ENCODE results near the gene NXPH1.

Gene NXPH1

GRCh38 chr7:8433477-8434289, at the start of gene NXPH1:
Gene NXPH1 (plus strand): TSS chr7:8433609.
- Histone ChIP-seq H2AFZ (ENCODE audit: low read length) (no peak within 1 kb of the TSS), H4K20me1 (ENCODE audit: insufficient read depth, low read length) (no peaks in the 10 kb centered on the region), H3K9me2 (ENCODE audit: low read depth, low read length) (no peaks in the 10 kb centered on the region), H3K27me3 (ENCODE audit: insufficient read depth, low read length) (no peaks in the 10 kb centered on the region), H3K9ac (ENCODE audit: low read length) (no peak within 1 kb of the TSS), H3K36me3 (ENCODE audit: insufficient read depth, low read length) (no peaks in the 10 kb centered on the region), H3K4me2 (ENCODE audit: low read length) (no peak within 1 kb of the TSS), H3K4me3 (ENCODE audit: low read depth, low read length, poor library complexity, severe bottlenecking) (no peak within 1 kb of the TSS), H3K79me2 (ENCODE audit: insufficient read depth, low read length) (no peaks in the 10 kb centered on the region), H3K27ac (ENCODE audit: low read depth, low read length, poor library complexity, severe bottlenecking) (no peak within 1 kb of the TSS), H3F3A (ENCODE audit: insufficient read depth, low read length) (no peaks in the 10 kb centered on the region), H3K4me1 (ENCODE audit: insufficient read depth, low read length, severe bottlenecking) (no peaks in the 10 kb centered on the region), H3K9me3 (ENCODE audit: low read length) (no peaks in the 10 kb centered on the region)
- TF ChIP-seq EZH2 (IDR thresholded peaks at IDR 0.05; ENCODE audit: borderline replicate concordance, low read length) (no peak), CTCF (IDR thresholded peaks at IDR 0.05; ENCODE audit: low read length) (no peak)

DNA sequence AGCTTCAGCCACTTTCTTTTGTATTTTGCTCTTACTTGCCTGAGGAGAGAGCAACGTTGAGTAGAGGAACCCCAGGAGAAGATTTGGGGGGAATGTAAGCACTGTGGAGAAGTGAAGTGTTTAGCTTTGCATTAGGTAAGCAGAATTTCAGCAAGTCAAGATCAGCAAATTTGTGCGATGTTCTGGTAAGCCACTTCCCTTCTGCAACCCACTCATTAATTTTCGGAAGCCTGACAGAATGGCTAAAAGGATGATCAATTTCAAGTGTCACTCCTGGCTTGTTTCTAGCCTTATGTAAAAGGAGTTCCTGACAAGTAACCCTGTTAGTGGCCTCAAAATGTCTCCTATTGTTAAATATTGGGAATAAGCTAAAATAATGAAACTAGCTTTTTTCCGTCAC, 48.5 kb upstream of the NXPH1 start:
- TF ChIP-seq EZH2 (IDR thresholded peaks at IDR 0.05; ENCODE audit: borderline replicate concordance, low read length) (no peak), CTCF (IDR thresholded peaks at IDR 0.05; ENCODE audit: low read length) (no peak)
- no peaks in the 10 kb centered on the region for H4K20me1 ChIP-seq (ENCODE audit: insufficient read depth, low read length)
- H2AFZ ChIP-seq (ENCODE audit: low read length), result no peak overlapping the region
- no peak overlapping the region for H3K27ac ChIP-seq (ENCODE audit: low read depth, low read length, poor library complexity, severe bottlenecking)
- H3K4me2 ChIP-seq (ENCODE audit: low read length), result no peak overlapping the region
- H3F3A ChIP-seq (ENCODE audit: insufficient read depth, low read length), result no peaks in the 10 kb centered on the region
- no peak overlapping the region for H3K9ac ChIP-seq (ENCODE audit: low read length)
- H3K36me3 ChIP-seq (ENCODE audit: insufficient read depth, low read length), result no peaks in the 10 kb centered on the region
- no peaks in the 10 kb centered on the region for H3K9me2 ChIP-seq (ENCODE audit: low read depth, low read length)
- H3K4me1 ChIP-seq (ENCODE audit: insufficient read depth, low read length, severe bottlenecking), result no peaks in the 10 kb centered on the region
- no peaks in the 10 kb centered on the region for H3K27me3 ChIP-seq (ENCODE audit: insufficient read depth, low read length)
- H3K4me3 ChIP-seq (ENCODE audit: low read depth, low read length, poor library complexity, severe bottlenecking), result no peak overlapping the region
- H3K79me2 ChIP-seq (ENCODE audit: insufficient read depth, low read length), result no peaks in the 10 kb centered on the region
- H3K9me3 ChIP-seq (ENCODE audit: low read length), result no peaks in the 10 kb centered on the region

DNA sequence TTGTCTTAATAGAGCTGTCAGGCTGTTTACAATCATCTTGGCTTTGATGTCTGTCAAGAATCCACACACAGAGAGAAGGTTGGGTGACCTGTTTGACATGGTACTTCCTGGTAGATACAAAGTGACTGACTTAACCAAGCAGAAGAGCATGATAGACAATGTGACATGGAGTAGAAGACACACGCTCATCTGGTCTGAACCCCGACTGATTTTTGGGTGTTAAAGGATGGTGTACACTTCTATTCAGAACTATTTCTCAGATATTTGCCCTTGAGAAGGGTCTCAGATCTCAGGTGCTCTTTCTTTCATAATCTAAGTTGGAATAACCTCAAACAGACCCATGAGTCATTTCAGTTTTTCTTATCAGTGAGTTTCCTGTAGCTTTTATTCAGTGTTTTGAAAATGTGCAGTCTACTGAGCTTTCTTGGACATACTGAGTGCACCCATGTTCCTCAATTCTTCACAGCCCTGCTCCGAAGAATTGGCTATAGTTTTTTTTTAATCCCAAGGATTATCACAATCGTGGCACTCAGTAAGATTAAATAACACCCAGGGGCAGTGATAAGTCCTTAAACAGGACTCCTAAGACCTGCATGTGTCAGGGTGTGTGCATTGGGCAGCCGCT, 46.4 kb upstream of the NXPH1 start:
- Histone ChIP-seq H3F3A (ENCODE audit: insufficient read depth, low read length) (no peaks in the 10 kb centered on the region), H2AFZ (ENCODE audit: low read length) (no peak overlapping the region), H3K4me1 (ENCODE audit: insufficient read depth, low read length, severe bottlenecking) (no peaks in the 10 kb centered on the region), H3K79me2 (ENCODE audit: insufficient read depth, low read length) (no peaks in the 10 kb centered on the region), H3K4me3 (ENCODE audit: low read depth, low read length, poor library complexity, severe bottlenecking) (no peak overlapping the region), H4K20me1 (ENCODE audit: insufficient read depth, low read length) (no peaks in the 10 kb centered on the region), H3K36me3 (ENCODE audit: insufficient read depth, low read length) (no peaks in the 10 kb centered on the region), H3K9ac (ENCODE audit: low read length) (no peak overlapping the region), H3K9me2 (ENCODE audit: low read depth, low read length) (no peaks in the 10 kb centered on the region), H3K4me2 (ENCODE audit: low read length) (no peak overlapping the region), H3K27ac (ENCODE audit: low read depth, low read length, poor library complexity, severe bottlenecking) (no peak overlapping the region), H3K27me3 (ENCODE audit: insufficient read depth, low read length) (no peaks in the 10 kb centered on the region), H3K9me3 (ENCODE audit: low read length) (no peaks in the 10 kb centered on the region)
- TF ChIP-seq CTCF (IDR thresholded peaks at IDR 0.05; ENCODE audit: low read length) (no peak), EZH2 (IDR thresholded peaks at IDR 0.05; ENCODE audit: borderline replicate concordance, low read length) (no peak)

Data from OCI-LY1 (cell line).